SK-N-SH treated with all-trans-retinoic acid at 6 μM for 48 hours (cell line): ENCODE measurements around the gene SLC26A8.

ENCODE experiments used
- ATAC-seq: fragments of 200-7000 bp; cut with Tn5 transposase; 3 replicates; pipeline ENCODE4 v1.9.1; 2020; ENCODE audit warnings: mild to moderate bottlenecking, moderate library complexity
- ARNTL ChIP-seq: fragments of 450-650 bp; formaldehyde crosslinking; IDR thresholded peaks from 2 replicates; pipeline ENCODE4 v1.5.0; 2020; ENCODE audit warnings: low read depth, mild to moderate bottlenecking, moderate library complexity, borderline replicate concordance
- BACH2 ChIP-seq: fragments of 250-450 bp; sonication (Bioruptor Pico); IDR thresholded peaks from 2 replicates; pipeline ENCODE4 v1.9.0; 2021; ENCODE audit warnings: mild to moderate bottlenecking, borderline replicate concordance
- CSDC2 ChIP-seq: fragments of 250-450 bp; sonication (Bioruptor Pico); IDR thresholded peaks from 2 replicates; pipeline ENCODE4 v1.5.0; 2020; ENCODE audit warnings: mild to moderate bottlenecking, moderate library complexity
- ESRRG ChIP-seq: fragments of 250-450 bp; sonication (Bioruptor Pico); IDR thresholded peaks from 2 replicates; pipeline ENCODE4 v1.6.1; 2021; ENCODE audit warnings: mild to moderate bottlenecking
- GLIS3 ChIP-seq: fragments of 250-450 bp; sonication (Bioruptor Pico); IDR thresholded peaks from 2 replicates; pipeline ENCODE4 v1.5.0; 2020; ENCODE audit warnings: mild to moderate bottlenecking, moderate library complexity
- ISL1 ChIP-seq: fragments of 250-450 bp; sonication (Bioruptor Pico); IDR thresholded peaks from 2 replicates; pipeline ENCODE4 v2.1.2; 2022; ENCODE audit warnings: mild to moderate bottlenecking, moderate library complexity
- OSR1 ChIP-seq: fragments of 250-450 bp; sonication (Bioruptor Pico); IDR thresholded peaks from 2 replicates; pipeline ENCODE4 v1.8.0; 2022; ENCODE audit warnings: moderate library complexity, mild to moderate bottlenecking, inconsistent platforms
- PPARA ChIP-seq: fragments of 250-450 bp; sonication (Bioruptor Pico); IDR thresholded peaks from 2 replicates; pipeline ENCODE4 v1.5.0; 2020; ENCODE audit warnings: mild to moderate bottlenecking, borderline replicate concordance
- RARB ChIP-seq: fragments of 250-450 bp; sonication (Bioruptor Pico); IDR thresholded peaks from 2 replicates; pipeline ENCODE4 v1.8.0; 2021; ENCODE audit warnings: mild to moderate bottlenecking, moderate library complexity
- SNAI2 ChIP-seq: fragments of 250-450 bp; sonication (Bioruptor Pico); IDR thresholded peaks from 2 replicates; pipeline ENCODE4 v1.5.0; 2020; ENCODE audit warnings: mild to moderate bottlenecking, moderate library complexity
- TOX ChIP-seq: fragments of 250-450 bp; sonication (Bioruptor Pico); IDR thresholded peaks from 2 replicates; pipeline ENCODE4 v1.8.0; 2021; ENCODE audit warnings: mild to moderate bottlenecking, moderate library complexity, borderline replicate concordance
- ZC3H10 ChIP-seq: fragments of 250-450 bp; sonication (Bioruptor Pico); IDR thresholded peaks from 2 replicates; pipeline ENCODE4 v1.5.1; 2021; ENCODE audit warnings: mild to moderate bottlenecking, moderate library complexity
- ZFP3 ChIP-seq: fragments of 250-450 bp; sonication (Bioruptor Pico); IDR thresholded peaks from 2 replicates; pipeline ENCODE4 v1.5.0; 2020; ENCODE audit warnings: mild to moderate bottlenecking, moderate library complexity
- ZFP30 ChIP-seq: fragments of 450-650 bp; formaldehyde crosslinking; IDR thresholded peaks from 2 replicates; pipeline ENCODE4 v1.5.0; 2022; ENCODE audit warnings: mild to moderate bottlenecking, moderate library complexity
- ZNF565 ChIP-seq: fragments of 450-650 bp; formaldehyde crosslinking; conservative IDR thresholded peaks from 2 replicates; pipeline ENCODE4 v1.5.0; 2020; ENCODE audit warnings: low read depth, mild to moderate bottlenecking, moderate library complexity
- ZNF70 ChIP-seq: fragments of 450-650 bp; formaldehyde crosslinking; IDR thresholded peaks from 2 replicates; pipeline ENCODE4 v1.5.0; 2020; ENCODE audit warnings: mild to moderate bottlenecking, moderate library complexity
- ZNF8 ChIP-seq: fragments of 450-650 bp; formaldehyde crosslinking; IDR thresholded peaks from 2 replicates; pipeline ENCODE4 v1.5.0; 2020; ENCODE audit warnings: mild to moderate bottlenecking, moderate library complexity
- TF ChIP-seq, protein P1 (sequence below): fragments of 250-450 bp; sonication (Bioruptor Pico); IDR thresholded peaks from 2 replicates; pipeline ENCODE4 v1.8.0; 2021; ENCODE audit warnings: low read depth, mild to moderate bottlenecking, moderate library complexity, borderline replicate concordance
- TF ChIP-seq, protein P2 (sequence below): fragments of 250-450 bp; sonication (Bioruptor Pico); IDR thresholded peaks from 2 replicates; pipeline ENCODE4 v1.5.0; 2020; ENCODE audit warnings: mild to moderate bottlenecking, moderate library complexity
- TF ChIP-seq, protein P3 (sequence below): fragments of 250-450 bp; sonication (Bioruptor Pico); IDR thresholded peaks from 2 replicates; pipeline ENCODE4 v1.5.1; 2020; ENCODE audit warnings: low read depth, mild to moderate bottlenecking, moderate library complexity
- TF ChIP-seq, protein P4 (sequence below): fragments of 250-450 bp; sonication (Bioruptor Pico); IDR thresholded peaks from 2 replicates; pipeline ENCODE4 v1.5.1; 2021; ENCODE audit warnings: mild to moderate bottlenecking, moderate library complexity

Gene SLC26A8

DNA sequence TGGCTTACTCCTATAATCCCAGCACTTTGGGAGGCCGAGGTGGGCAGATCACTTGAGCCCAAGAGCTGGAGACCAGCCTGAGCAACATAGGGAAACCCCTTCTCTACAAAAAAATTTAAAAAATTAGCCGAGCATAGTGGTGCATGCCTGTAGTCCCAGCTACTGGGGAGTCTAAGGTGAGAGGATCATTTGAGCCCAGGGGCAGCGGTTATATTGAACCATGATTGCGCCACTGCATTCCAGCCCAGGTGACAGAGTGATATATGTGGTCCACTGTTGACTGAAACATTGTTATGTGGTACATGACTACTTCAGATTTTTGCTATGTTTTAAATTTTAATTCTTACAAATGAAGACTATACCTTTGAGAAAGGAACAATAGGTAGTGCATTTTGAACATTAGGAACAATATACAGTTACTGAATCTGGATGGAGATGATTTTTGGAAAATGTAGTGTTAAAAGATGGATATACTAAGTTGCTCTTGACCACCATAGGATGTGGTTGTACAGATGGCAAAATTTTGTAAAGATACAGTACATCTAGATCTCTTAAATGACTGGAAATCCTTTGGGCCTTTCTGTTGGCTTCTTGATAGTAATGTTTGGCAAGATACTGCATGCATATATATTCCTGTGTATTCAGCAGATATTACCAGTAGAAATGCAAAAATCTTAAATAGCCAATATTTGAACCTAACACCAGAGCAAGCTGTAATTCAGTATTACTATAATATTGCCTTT is 39.0 kb upstream of the SLC26A8 start:
- TF ChIP-seq, protein P1, sequence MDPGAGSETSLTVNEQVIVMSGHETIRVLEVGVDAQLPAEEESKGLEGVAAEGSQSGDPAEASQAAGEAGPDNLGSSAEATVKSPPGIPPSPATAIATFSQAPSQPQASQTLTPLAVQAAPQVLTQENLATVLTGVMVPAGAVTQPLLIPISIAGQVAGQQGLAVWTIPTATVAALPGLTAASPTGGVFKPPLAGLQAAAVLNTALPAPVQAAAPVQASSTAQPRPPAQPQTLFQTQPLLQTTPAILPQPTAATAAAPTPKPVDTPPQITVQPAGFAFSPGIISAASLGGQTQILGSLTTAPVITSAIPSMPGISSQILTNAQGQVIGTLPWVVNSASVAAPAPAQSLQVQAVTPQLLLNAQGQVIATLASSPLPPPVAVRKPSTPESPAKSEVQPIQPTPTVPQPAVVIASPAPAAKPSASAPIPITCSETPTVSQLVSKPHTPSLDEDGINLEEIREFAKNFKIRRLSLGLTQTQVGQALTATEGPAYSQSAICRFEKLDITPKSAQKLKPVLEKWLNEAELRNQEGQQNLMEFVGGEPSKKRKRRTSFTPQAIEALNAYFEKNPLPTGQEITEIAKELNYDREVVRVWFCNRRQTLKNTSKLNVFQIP = no peak
- no peak for TF ChIP-seq BACH2 (CRISPR knock-in tag)
- no peak for TF ChIP-seq ESRRG (CRISPR knock-in tag)
- no peak for TF ChIP-seq ZNF8 (CRISPR knock-in tag)
- no peak for TF ChIP-seq GLIS3
- TF ChIP-seq ZNF70 = no peak
- TF ChIP-seq SNAI2 (CRISPR knock-in tag) = no peak
- no peak for TF ChIP-seq ISL1 (CRISPR knock-in tag)
- TF ChIP-seq OSR1 = no peak
- TF ChIP-seq PPARA (CRISPR knock-in tag) = no peak
- TF ChIP-seq CSDC2 (CRISPR knock-in tag) = no peak
- no peak for TF ChIP-seq TOX (CRISPR knock-in tag)
- TF ChIP-seq RARB = no peak
- TF ChIP-seq, protein P2, sequence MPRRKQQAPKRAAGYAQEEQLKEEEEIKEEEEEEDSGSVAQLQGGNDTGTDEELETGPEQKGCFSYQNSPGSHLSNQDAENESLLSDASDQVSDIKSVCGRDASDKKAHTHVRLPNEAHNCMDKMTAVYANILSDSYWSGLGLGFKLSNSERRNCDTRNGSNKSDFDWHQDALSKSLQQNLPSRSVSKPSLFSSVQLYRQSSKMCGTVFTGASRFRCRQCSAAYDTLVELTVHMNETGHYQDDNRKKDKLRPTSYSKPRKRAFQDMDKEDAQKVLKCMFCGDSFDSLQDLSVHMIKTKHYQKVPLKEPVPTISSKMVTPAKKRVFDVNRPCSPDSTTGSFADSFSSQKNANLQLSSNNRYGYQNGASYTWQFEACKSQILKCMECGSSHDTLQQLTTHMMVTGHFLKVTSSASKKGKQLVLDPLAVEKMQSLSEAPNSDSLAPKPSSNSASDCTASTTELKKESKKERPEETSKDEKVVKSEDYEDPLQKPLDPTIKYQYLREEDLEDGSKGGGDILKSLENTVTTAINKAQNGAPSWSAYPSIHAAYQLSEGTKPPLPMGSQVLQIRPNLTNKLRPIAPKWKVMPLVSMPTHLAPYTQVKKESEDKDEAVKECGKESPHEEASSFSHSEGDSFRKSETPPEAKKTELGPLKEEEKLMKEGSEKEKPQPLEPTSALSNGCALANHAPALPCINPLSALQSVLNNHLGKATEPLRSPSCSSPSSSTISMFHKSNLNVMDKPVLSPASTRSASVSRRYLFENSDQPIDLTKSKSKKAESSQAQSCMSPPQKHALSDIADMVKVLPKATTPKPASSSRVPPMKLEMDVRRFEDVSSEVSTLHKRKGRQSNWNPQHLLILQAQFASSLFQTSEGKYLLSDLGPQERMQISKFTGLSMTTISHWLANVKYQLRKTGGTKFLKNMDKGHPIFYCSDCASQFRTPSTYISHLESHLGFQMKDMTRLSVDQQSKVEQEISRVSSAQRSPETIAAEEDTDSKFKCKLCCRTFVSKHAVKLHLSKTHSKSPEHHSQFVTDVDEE (CRISPR knock-in tag) = no peak
- no peak for TF ChIP-seq ZNF565 (CRISPR knock-in tag)
- TF ChIP-seq, protein P3, sequence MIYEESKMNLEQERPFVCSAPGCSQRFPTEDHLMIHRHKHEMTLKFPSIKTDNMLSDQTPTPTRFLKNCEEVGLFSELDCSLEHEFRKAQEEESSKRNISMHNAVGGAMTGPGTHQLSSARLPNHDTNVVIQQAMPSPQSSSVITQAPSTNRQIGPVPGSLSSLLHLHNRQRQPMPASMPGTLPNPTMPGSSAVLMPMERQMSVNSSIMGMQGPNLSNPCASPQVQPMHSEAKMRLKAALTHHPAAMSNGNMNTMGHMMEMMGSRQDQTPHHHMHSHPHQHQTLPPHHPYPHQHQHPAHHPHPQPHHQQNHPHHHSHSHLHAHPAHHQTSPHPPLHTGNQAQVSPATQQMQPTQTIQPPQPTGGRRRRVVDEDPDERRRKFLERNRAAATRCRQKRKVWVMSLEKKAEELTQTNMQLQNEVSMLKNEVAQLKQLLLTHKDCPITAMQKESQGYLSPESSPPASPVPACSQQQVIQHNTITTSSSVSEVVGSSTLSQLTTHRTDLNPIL (CRISPR knock-in tag) = no peak
- ATAC-seq = no peak

DNA sequence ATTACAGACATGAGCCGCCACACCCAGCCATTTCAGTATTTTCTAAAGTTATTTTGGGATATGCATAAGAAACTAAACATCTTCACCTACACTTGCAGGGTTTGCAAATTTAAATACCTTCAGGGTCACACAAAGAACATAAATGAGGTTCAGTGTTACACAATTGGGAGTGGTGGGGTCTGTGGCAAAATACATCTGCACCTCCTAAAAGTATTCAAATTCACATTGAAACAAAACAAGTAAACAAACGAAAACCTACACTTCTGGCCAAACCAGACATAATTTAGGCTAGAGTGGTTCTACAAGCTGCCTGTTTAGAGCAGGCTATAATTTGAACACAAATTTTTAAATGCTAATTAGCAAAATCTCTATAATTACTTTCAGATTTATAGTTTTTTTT is 37.8 kb upstream of the SLC26A8 start:
- TF ChIP-seq ZFP30 (CRISPR knock-in tag) = no peak
- no peak for TF ChIP-seq RARB
- no peak for TF ChIP-seq SNAI2 (CRISPR knock-in tag)
- no peak for TF ChIP-seq PPARA (CRISPR knock-in tag)
- no peak for TF ChIP-seq ARNTL (CRISPR knock-in tag)
- no peak for TF ChIP-seq ISL1 (CRISPR knock-in tag)
- ATAC-seq = no peak

DNA sequence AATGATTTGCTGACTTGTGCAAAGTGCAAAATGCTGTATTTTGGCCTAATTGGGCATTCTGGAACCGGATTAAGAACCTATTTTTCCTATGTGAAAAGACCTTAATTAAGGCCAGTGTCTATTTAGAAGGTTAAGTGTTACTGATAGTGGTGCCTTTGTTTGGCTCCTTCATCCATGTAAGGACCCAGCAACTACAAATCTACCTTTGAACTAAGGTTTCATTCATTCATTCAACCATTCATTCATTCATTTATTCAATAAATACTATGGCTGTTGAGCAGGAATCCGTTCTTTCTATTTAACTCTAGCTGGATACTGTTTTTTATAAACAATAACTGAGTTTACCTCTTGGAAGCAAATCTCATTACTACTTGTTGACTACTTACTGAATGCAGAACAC is 36.8 kb upstream of the SLC26A8 start:
- no peak for ATAC-seq
- TF ChIP-seq, protein P2 (CRISPR knock-in tag) = no peak
- TF ChIP-seq, protein P4, sequence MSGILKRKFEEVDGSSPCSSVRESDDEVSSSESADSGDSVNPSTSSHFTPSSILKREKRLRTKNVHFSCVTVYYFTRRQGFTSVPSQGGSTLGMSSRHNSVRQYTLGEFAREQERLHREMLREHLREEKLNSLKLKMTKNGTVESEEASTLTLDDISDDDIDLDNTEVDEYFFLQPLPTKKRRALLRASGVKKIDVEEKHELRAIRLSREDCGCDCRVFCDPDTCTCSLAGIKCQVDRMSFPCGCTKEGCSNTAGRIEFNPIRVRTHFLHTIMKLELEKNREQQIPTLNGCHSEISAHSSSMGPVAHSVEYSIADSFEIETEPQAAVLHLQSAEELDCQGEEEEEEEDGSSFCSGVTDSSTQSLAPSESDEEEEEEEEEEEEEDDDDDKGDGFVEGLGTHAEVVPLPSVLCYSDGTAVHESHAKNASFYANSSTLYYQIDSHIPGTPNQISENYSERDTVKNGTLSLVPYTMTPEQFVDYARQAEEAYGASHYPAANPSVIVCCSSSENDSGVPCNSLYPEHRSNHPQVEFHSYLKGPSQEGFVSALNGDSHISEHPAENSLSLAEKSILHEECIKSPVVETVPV (CRISPR knock-in tag) = no peak
- TF ChIP-seq ZFP3 (no peak), ZNF8 (CRISPR knock-in tag) (no peak), RARB (no peak), OSR1 (no peak), PPARA (CRISPR knock-in tag) (no peak), BACH2 (CRISPR knock-in tag) (no peak), ARNTL (CRISPR knock-in tag) (no peak), GLIS3 (no peak), TOX (CRISPR knock-in tag) (no peak), ESRRG (CRISPR knock-in tag) (no peak), ZC3H10 (CRISPR knock-in tag) (no peak), SNAI2 (CRISPR knock-in tag) (no peak), ZFP30 (CRISPR knock-in tag) (no peak), ZNF70 (no peak)
- TF ChIP-seq, protein P3 (CRISPR knock-in tag) = no peak
